H1 (cell line): ENCODE measurements around the gene ECEL1. TPM values are rescaled to one million over a fixed set of nuclear protein-coding genes. Genes with fewer than 3 reads are reported as not detected.

Source experiments
- CTCF ChIA-PET: fragments of 300-600 bp; sonication (Branson Sonifier 250); formaldehyde crosslinking; loops from one replicate; lab custom pipeline; 2021; ENCODE audit not compliant: partially characterized antibody; lab: Charles Lee
- POLR2A ChIA-PET: fragments of 300-600 bp; sonication (Branson Sonifier 250); formaldehyde crosslinking; loops from one replicate; lab custom pipeline; 2021; ENCODE audit warnings: inconsistent platforms; ENCODE audit not compliant: partially characterized antibody; lab: Charles Lee
- DNase-seq, 2 experiments: peaks; one replicate each; pipeline versions ENCODE4 v3.0.0 to v3.0.0-alpha.2; 2010 to 2022; ENCODE audit warnings: low spot score in 2 of 2, low read depth in 1 of 2, mixed read lengths in 1 of 2
- FAIRE-seq: peaks from 2 replicates; lab custom pipeline; 2011; peaks lifted over from hg19 to GRCh38; lab: Jason Lieb, UNC
- H2AFZ ChIP-seq: 2 replicates; pipeline ENCODE4 v1.8.1; 2012; ENCODE audit warnings: low read length, inconsistent platforms
- H2AK5ac ChIP-seq: 2 replicates; pipeline ENCODE4 v1.6.1; 2013; ENCODE audit warnings: low read depth, low read length
- H2BK120ac ChIP-seq: replicated peaks from 2 replicates; pipeline ENCODE3; 2013; ENCODE audit warnings: low read depth, low read length, inconsistent platforms
- H2BK12ac ChIP-seq: 2 replicates; pipeline ENCODE4 v1.6.1; 2013; ENCODE audit warnings: low read depth, low read length
- H2BK15ac ChIP-seq: 2 replicates; pipeline ENCODE4 v1.6.1; 2013; ENCODE audit warnings: low read length
- H2BK20ac ChIP-seq: 2 replicates; pipeline ENCODE4 v1.6.1; 2013; ENCODE audit warnings: low read length
- H2BK5ac ChIP-seq: 2 replicates; pipeline ENCODE4 v1.6.1; 2013; ENCODE audit warnings: low read depth, low read length
- H3K14ac ChIP-seq: 2 replicates; pipeline ENCODE4 v1.6.1; 2013; ENCODE audit warnings: inconsistent platforms; ENCODE audit not compliant: insufficient read length
- H3K18ac ChIP-seq: 2 replicates; pipeline ENCODE4 v1.6.1; 2013; ENCODE audit warnings: low read length; ENCODE audit errors: extremely low read depth
- H3K23ac ChIP-seq: 2 replicates; pipeline ENCODE4 v1.6.1; 2013; ENCODE audit warnings: inconsistent platforms; ENCODE audit not compliant: insufficient read length
- H3K23me2 ChIP-seq: 2 replicates; pipeline ENCODE4 v1.6.1; 2013; ENCODE audit warnings: low read depth, low read length
- H3K27ac ChIP-seq: 2 replicates; pipeline ENCODE4 v1.6.1; 2011; ENCODE audit warnings: low read depth, low read length, inconsistent platforms
- H3K27me3 ChIP-seq, 4 experiments: replicated peaks in 1 of 4; 1 replicate in 1 of 4; 2 replicates in 3 of 4; pipeline versions ENCODE4 v1.6.1 to v1.8.1; 2011 to 2013; ENCODE audit warnings: low read length in 3 of 4, mild to moderate bottlenecking in 3 of 4, inconsistent platforms in 2 of 4, mixed read lengths in 2 of 4, moderate library complexity in 1 of 4; ENCODE audit not compliant: control insufficient read depth in 3 of 4, insufficient read depth in 3 of 4; ENCODE audit errors: extremely low read depth in 1 of 4
- H3K36me3 ChIP-seq, 4 experiments: 2 replicates each; pipeline versions ENCODE4 v1.6.1 to v1.8.1; 2011 to 2013; ENCODE audit warnings: mild to moderate bottlenecking in 4 of 4, low read length in 3 of 4, moderate library complexity in 2 of 4, control low read depth in 1 of 4, inconsistent platforms in 1 of 4; ENCODE audit not compliant: insufficient read depth in 4 of 4, control insufficient read depth in 2 of 4
- H3K4ac ChIP-seq: replicated peaks from 2 replicates; pipeline ENCODE3; 2013; ENCODE audit warnings: low read length, low read depth, mixed read lengths, inconsistent platforms; ENCODE audit not compliant: insufficient read length
- H3K4me1 ChIP-seq, 4 experiments: replicated peaks in 1 of 4; 1 replicate in 1 of 4; 2 replicates in 3 of 4; pipeline versions ENCODE4 v1.6.1 to v1.8.1; 2011 to 2013; ENCODE audit warnings: low read length in 3 of 4, inconsistent platforms in 2 of 4, mixed read lengths in 1 of 4; ENCODE audit not compliant: insufficient read depth in 4 of 4, control insufficient read depth in 3 of 4
- H3K4me2 ChIP-seq, 2 experiments: 2 replicates each; pipeline versions ENCODE4 v1.6.1 to v1.8.1; 2011 to 2013; ENCODE audit warnings: low read depth in 2 of 2, low read length in 2 of 2, control low read depth in 1 of 2, inconsistent platforms in 1 of 2, mild to moderate bottlenecking in 1 of 2; ENCODE audit not compliant: insufficient read depth in 1 of 2
- H3K4me3 ChIP-seq, 4 experiments: fragments of 200-600, 300-600 bp in 1 of 4; sonication (generic), shearing (Covaris generic), sonication (Bioruptor Twin) in 1 of 4; 2 replicates each; pipeline versions ENCODE4 v1.5.1 to v1.8.1; 2011 to 2016; ENCODE audit warnings: low read length in 4 of 4, low read depth in 3 of 4, control low read depth in 2 of 4, inconsistent platforms in 2 of 4, mild to moderate bottlenecking in 2 of 4, mixed read lengths in 1 of 4, moderate library complexity in 1 of 4; ENCODE audit not compliant: insufficient read depth in 2 of 4; ENCODE audit errors: extremely low read depth in 1 of 4
- H3K56ac ChIP-seq: replicated peaks from 2 replicates; pipeline ENCODE3; 2013; ENCODE audit warnings: low read depth, mild to moderate bottlenecking, mixed read lengths, low read length, inconsistent platforms; ENCODE audit not compliant: insufficient read length
- H3K79me1 ChIP-seq: 2 replicates; pipeline ENCODE4 v1.6.1; 2013; ENCODE audit warnings: low read depth, low read length, control low read depth
- H3K79me2 ChIP-seq, 2 experiments: 2 replicates each; pipeline versions ENCODE4 v1.6.1 to v1.8.1; 2012 to 2013; ENCODE audit warnings: low read length in 2 of 2, mild to moderate bottlenecking in 2 of 2, inconsistent platforms in 1 of 2; ENCODE audit not compliant: insufficient read depth in 2 of 2, control insufficient read depth in 1 of 2
- H3K9ac ChIP-seq, 4 experiments: replicated peaks in 1 of 4; 1 replicate in 1 of 4; 2 replicates in 3 of 4; pipeline versions ENCODE4 v1.6.1 to v1.8.1; 2011 to 2013; ENCODE audit warnings: low read depth in 3 of 4, low read length in 3 of 4, control low read depth in 2 of 4, mild to moderate bottlenecking in 2 of 4, moderate library complexity in 2 of 4, inconsistent platforms in 1 of 4; ENCODE audit errors: extremely low read depth in 1 of 4
- H3K9me3 ChIP-seq, 2 experiments: 2 replicates each; pipeline versions ENCODE4 v1.6.1 to v1.8.1; 2012 to 2013; ENCODE audit warnings: mild to moderate bottlenecking in 2 of 2, moderate library complexity in 2 of 2, control low read depth in 1 of 2, inconsistent platforms in 1 of 2, low read depth in 1 of 2, low read length in 1 of 2, mixed read lengths in 1 of 2; ENCODE audit not compliant: insufficient read depth in 2 of 2
- H4K20me1 ChIP-seq, 2 experiments: replicated peaks in 1 of 2; 2 replicates each; pipeline versions ENCODE3 to v1.8.1; 2011 to 2013; ENCODE audit warnings: inconsistent platforms in 2 of 2, low read length in 2 of 2, mild to moderate bottlenecking in 1 of 2; ENCODE audit not compliant: insufficient read depth in 2 of 2, control insufficient read depth in 1 of 2
- H4K5ac ChIP-seq: 2 replicates; pipeline ENCODE4 v1.6.1; 2013; ENCODE audit warnings: low read length, low read depth, mixed read lengths, inconsistent platforms; ENCODE audit not compliant: insufficient read length
- H4K8ac ChIP-seq: 2 replicates; pipeline ENCODE4 v1.8.0; 2013; ENCODE audit warnings: mild to moderate bottlenecking, moderate library complexity, low read length, inconsistent platforms; ENCODE audit not compliant: insufficient read depth; ENCODE audit errors: extremely low read depth
- H4K91ac ChIP-seq: replicated peaks from 2 replicates; pipeline ENCODE3; 2013; ENCODE audit warnings: low read length, mixed read lengths, inconsistent platforms; ENCODE audit not compliant: insufficient read length
- SAP30 ChIP-seq: fragments of 300-600 bp; sonication (generic); IDR thresholded peaks from 2 replicates; pipeline ENCODE4 v1.7.1; 2012; ENCODE audit warnings: low read length, moderate library complexity, mild to moderate bottlenecking, inconsistent platforms; ENCODE audit not compliant: insufficient read depth, insufficient replicate concordance
- WGBS, 2 experiments: shearing (Covaris generic) in 1 of 2; methylation state at CpG; one replicate each; pipeline versions ENCODE4 v1.1.6 to v1.1.7; 2013 to 2015; ENCODE audit warnings: low lambda C conversion rate in 2 of 2, mixed read lengths in 2 of 2, inconsistent platforms in 1 of 2, low coverage in 1 of 2, missing lambda C conversion rate in 1 of 2; ENCODE audit not compliant: insufficient replicate concordance in 2 of 2, insufficient coverage in 1 of 2, insufficient read length in 1 of 2; ENCODE audit errors: extremely low coverage in 1 of 2, missing lambda C conversion rate in 1 of 2; 5-methylcytosine and 5-hydroxymethylcytosine counted together
- polyA plus RNA-seq, 7 experiments: library from polyadenylated mRNA; depleted of rRNA in 3 of 7; stranded (reverse) in 5 of 7; unstranded in 2 of 7; fragments of >200 nt in 5 of 7; fragments of 200-250 nt in 2 of 7; gene quantifications; 1 replicate in 5 of 7; 2 replicates in 1 of 7; 4 replicates in 1 of 7; pipeline versions ENCODE4 v1.2.1 to v1.2.3, GENCODE V29; 2011 to 2013; ENCODE audit warnings: missing spikeins in 2 of 7, mixed read lengths in 2 of 7
- total RNA-seq: library from RNA; stranded (reverse); fragmentation: NEBNext Ultra II Directional; extraction: Animal tissue kit (Norgen Biotek cat#: 25700); gene quantifications from 2 replicates; pipeline ENCODE4 v1.2.1, GENCODE V29; 2021

The ECEL1 gene
- total and polyA plus RNA-seq, 2 of the 8 experiments (the other 6 are each of a cell fraction or from before 2014, with no cell fraction given), result 7.7 to 20.2 TPM

DNA sequence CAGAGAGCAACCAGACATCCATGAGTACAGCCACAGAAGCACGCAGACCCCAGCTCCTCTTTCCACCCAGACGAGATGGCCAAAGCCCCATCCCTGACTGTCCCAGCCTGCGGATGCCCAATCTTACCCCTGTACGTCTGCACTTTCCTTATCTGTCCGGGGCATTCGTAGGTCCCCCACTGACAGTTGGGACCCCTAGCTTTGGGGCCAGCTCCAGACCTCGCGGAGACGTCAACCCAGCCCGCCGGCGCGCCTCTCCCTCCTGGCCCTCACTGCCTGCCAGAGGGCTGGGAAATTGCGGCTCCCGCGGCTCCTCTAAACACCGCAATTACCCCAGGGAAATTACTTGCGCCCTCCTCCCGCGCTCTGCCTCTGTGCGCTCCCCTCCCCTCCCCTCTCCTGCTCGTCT is 2.3 kb downstream of the ECEL1 start:
- peak overlapping the region; percentile 56 to 79 for H3K4me2 ChIP-seq
- no peaks in the 10 kb centered on the region for H3K79me2 ChIP-seq
- H3K27ac ChIP-seq, result no peak overlapping the region
- peak overlapping the region; percentile 26 to 62 (median 37) for H3K4me3 ChIP-seq
- H2AFZ ChIP-seq, result no peak overlapping the region
- peaks cover 6 to 13% of the 10 kb centered on the region in 2 experiments for H4K20me1 ChIP-seq
- H3K27me3 ChIP-seq, result peaks cover 35 to 58% (median 49%) of the 10 kb centered on the region in 4 experiments
- no peak overlapping the region for H2BK12ac ChIP-seq
- peak overlapping the region; percentile 14 for H4K8ac ChIP-seq
- no peak for TF ChIP-seq SAP30
- TF ChIP-seq, all 59 proteins: peak for 0
- no peak overlapping the region for H2BK5ac ChIP-seq
- ChIA-PET POLR2A (interaction anchor here (0.7 to 1.6 kb wide), 2 partner anchors 36 to 38 kb away, joined by 3 to 4 read pairs; no protein-coding TSS in a partner anchor), CTCF (interaction anchor here (0.8 to 4.5 kb wide), 12 partner anchors 9 to 118 kb away, joined by 3 to 17 read pairs (median 3); partner anchors contain the start of gene PRSS56)
- H2BK120ac ChIP-seq, result no peak overlapping the region
- H3K4me1 ChIP-seq, result peaks cover 0 to 40% (median 22%) of the 10 kb centered on the region in 4 experiments; a peak in 6 of 7 replicates
- no peak overlapping the region for H3K14ac ChIP-seq
- H3K36me3 ChIP-seq, result peaks cover 0 to 11% (median 0%) of the 10 kb centered on the region in 4 experiments; a peak in 1 of 8 replicates
- H3K23me2 ChIP-seq, result peaks cover 12% of the 10 kb centered on the region; the same call in 1 of the 2 replicates
- H2BK20ac ChIP-seq, result no peak overlapping the region
- no peak overlapping the region for H2AK5ac ChIP-seq
- H4K91ac ChIP-seq, result no peak overlapping the region
- DNase-seq, result no peak
- H3K9me3 ChIP-seq, result no peaks in the 10 kb centered on the region; a peak in 1 of 4 replicates
- H3K4ac ChIP-seq, result no peak overlapping the region
- H3K79me1 ChIP-seq, result no peaks in the 10 kb centered on the region
- no peak overlapping the region for H3K9ac ChIP-seq
- H3K23ac ChIP-seq, result no peak overlapping the region
- no peak overlapping the region for H4K5ac ChIP-seq
- H2BK15ac ChIP-seq, result no peak overlapping the region
- no peak overlapping the region for H3K56ac ChIP-seq
- WGBS, 2 experiments, result 15% methylated on average over 17 of the region's 22 CpGs; no CpG with 5 or more reads in 1 of the 2 experiments
- no peak overlapping the region; the same call in 1 of the 2 replicates for H3K18ac ChIP-seq
- no peak for FAIRE-seq
